IMR-90 (cell line): Measurements from ENCODE around the gene HPS6. TPM values are rescaled to one million over a fixed set of nuclear protein-coding genes. Genes with fewer than 3 reads are reported as not detected.
A peak's percentile ranks its signal among the peaks of the same experiment; 100 is the strongest.

Source experiments
- ATAC-seq: fragments of 200-7000 bp; cut with Tn5 transposase; 2 replicates; pipeline ENCODE4 v1.9.1; 2020; ENCODE audit warnings: low read depth, mild to moderate bottlenecking, moderate library complexity
- BruUV-seq: library from RNA; stranded (reverse); fragments of 400-500 nt; replicated peaks from 2 replicates; lab custom pipeline; 2021; lab: Mats Ljungman, UMichigan
- CTCF ChIA-PET: fragments of 300-600 bp; formaldehyde crosslinking; extraction: SDS; loops from one replicate; lab custom pipeline; 2021; ENCODE audit warnings: antibody characterized with exemption; lab: Yijun Ruan, JAX
- POLR2A ChIA-PET: fragments of 300-600 bp; sonication (Branson Sonifier 250); formaldehyde crosslinking; loops from one replicate; lab custom pipeline; 2022; ENCODE audit warnings: antibody characterized with exemption; ENCODE audit not compliant: unreplicated experiment; lab: Charles Lee
- DNase-seq: peaks from one replicate; pipeline ENCODE4 v3.0.0; 2013
- H2AFZ ChIP-seq: replicated peaks from 2 replicates; pipeline ENCODE3; 2013; ENCODE audit warnings: low read length, mild to moderate bottlenecking; ENCODE audit not compliant: poor library complexity
- H2AK5ac ChIP-seq: 2 replicates; pipeline ENCODE4 v1.6.1; 2013; ENCODE audit warnings: low read depth, low read length, inconsistent platforms
- H2AK9ac ChIP-seq: replicated peaks from 2 replicates; pipeline ENCODE3; 2013; ENCODE audit warnings: mild to moderate bottlenecking, low read depth, low read length, moderate library complexity; ENCODE audit not compliant: poor library complexity
- H2BK120ac ChIP-seq: 2 replicates; pipeline ENCODE4 v1.6.1; 2013; ENCODE audit warnings: low read depth, low read length, inconsistent platforms
- H2BK15ac ChIP-seq: 3 replicates; pipeline ENCODE4 v1.6.1; 2013; ENCODE audit warnings: low read depth, low read length, inconsistent platforms
- H2BK20ac ChIP-seq: 2 replicates; pipeline ENCODE4 v1.6.1; 2013; ENCODE audit warnings: low read depth, mild to moderate bottlenecking, inconsistent platforms, low read length, moderate library complexity
- H2BK5ac ChIP-seq: 2 replicates; pipeline ENCODE4 v1.6.1; 2013; ENCODE audit warnings: mild to moderate bottlenecking, low read depth, low read length, inconsistent platforms; ENCODE audit not compliant: poor library complexity, severe bottlenecking
- H3K14ac ChIP-seq: replicated peaks from 2 replicates; pipeline ENCODE4 v1.6.1; 2013; ENCODE audit warnings: low read depth, low read length, inconsistent platforms
- H3K18ac ChIP-seq: 2 replicates; pipeline ENCODE4 v1.6.1; 2013; ENCODE audit warnings: low read depth, low read length, control low read depth
- H3K23ac ChIP-seq: 2 replicates; pipeline ENCODE4 v1.6.1; 2013; ENCODE audit warnings: low read depth, low read length, inconsistent platforms
- H3K27ac ChIP-seq: 2 replicates; pipeline ENCODE4 v1.5.1; 2013; ENCODE audit warnings: mild to moderate bottlenecking, control low read depth, low read length; ENCODE audit not compliant: insufficient read depth
- H3K27me3 ChIP-seq: 2 replicates; pipeline ENCODE4 v1.6.1; 2013; ENCODE audit warnings: low read length; ENCODE audit not compliant: control insufficient read depth, insufficient read depth
- H3K36me3 ChIP-seq: 2 replicates; pipeline ENCODE4 v1.6.1; 2013; ENCODE audit warnings: low read length, mixed read lengths; ENCODE audit not compliant: control insufficient read depth, insufficient read depth
- H3K4ac ChIP-seq: 2 replicates; pipeline ENCODE4 v1.6.1; 2013; ENCODE audit warnings: low read depth, low read length, inconsistent platforms
- H3K4me1 ChIP-seq: 2 replicates; pipeline ENCODE4 v1.6.1; 2013; ENCODE audit warnings: low read length, mixed read lengths; ENCODE audit not compliant: control insufficient read depth, insufficient read depth
- H3K4me2 ChIP-seq: 2 replicates; pipeline ENCODE4 v1.6.1; 2013; ENCODE audit warnings: low read depth, mild to moderate bottlenecking, control low read depth, low read length, moderate library complexity
- H3K4me3 ChIP-seq: 2 replicates; pipeline ENCODE4 v1.5.1; 2013; ENCODE audit warnings: low read depth, mild to moderate bottlenecking, control low read depth, low read length, moderate library complexity; ENCODE audit not compliant: insufficient read depth
- H3K56ac ChIP-seq: 2 replicates; pipeline ENCODE4 v1.6.1; 2013; ENCODE audit warnings: low read length, inconsistent platforms; ENCODE audit not compliant: insufficient read depth; ENCODE audit errors: extremely low read depth
- H3K79me1 ChIP-seq, 2 experiments: 2 replicates each; pipeline ENCODE4 v1.6.1; 2013; ENCODE audit warnings: low read length in 2 of 2, inconsistent platforms in 1 of 2, low read depth in 1 of 2
- H3K9ac ChIP-seq: 2 replicates; pipeline ENCODE4 v1.6.1; 2013; ENCODE audit warnings: low read depth, low read length, control low read depth
- H3K9me1 ChIP-seq: 2 replicates; pipeline ENCODE4 v1.6.1; 2013; ENCODE audit warnings: low read length, inconsistent platforms; ENCODE audit not compliant: insufficient read depth
- H3K9me3 ChIP-seq: 2 replicates; pipeline ENCODE4 v1.6.1; 2013; ENCODE audit warnings: low read length; ENCODE audit not compliant: control insufficient read depth, insufficient read depth
- H4K20me1 ChIP-seq: 2 replicates; pipeline ENCODE4 v1.6.1; 2013; ENCODE audit warnings: low read length, inconsistent platforms; ENCODE audit not compliant: insufficient read depth
- H4K5ac ChIP-seq: 2 replicates; pipeline ENCODE4 v1.6.1; 2013; ENCODE audit warnings: mild to moderate bottlenecking, low read depth, low read length, control low read depth
- H4K8ac ChIP-seq, 2 experiments: 2 replicates each; pipeline ENCODE4 v1.6.1; 2013; ENCODE audit warnings: low read depth in 2 of 2, low read length in 2 of 2, control low read depth in 1 of 2, inconsistent platforms in 1 of 2
- H4K91ac ChIP-seq: 2 replicates; pipeline ENCODE4 v1.6.1; 2013; ENCODE audit warnings: low read depth, low read length, inconsistent platforms; ENCODE audit not compliant: insufficient read depth
- MXI1 ChIP-seq: IDR thresholded peaks from 2 replicates; pipeline ENCODE4 v1.6.1; 2012; ENCODE audit warnings: low read depth, mild to moderate bottlenecking, low read length, moderate library complexity, borderline replicate concordance
- NFE2L2 ChIP-seq: fragments of 150-350 bp; IDR thresholded peaks from 2 replicates; pipeline ENCODE4 v1.6.1; 2016; ENCODE audit warnings: low read depth, mild to moderate bottlenecking, low read length
- RAD21 ChIP-seq: IDR thresholded peaks from 2 replicates; pipeline ENCODE4 v1.6.1; 2012; ENCODE audit warnings: low read length, improper control_type of control experiment
- WGBS, 2 experiments: methylation state at CpG; one replicate each; pipeline versions ENCODE4 v1.1.5 to v1.1.7; 2013; ENCODE audit warnings: missing lambda C conversion rate in 2 of 2; ENCODE audit not compliant: insufficient read length in 1 of 2; ENCODE audit errors: extremely low coverage in 2 of 2; 5-methylcytosine and 5-hydroxymethylcytosine counted together
- dilution Hi-C: fragments of 300-500 bp; cut with HindIII; formaldehyde crosslinking; loops from one replicate; pipeline ENCODE4 v1.14.3; 2018; ENCODE audit warnings: low sequenced_read_pairs; ENCODE audit not compliant: unreplicated experiment
- in situ Hi-C: fragments of 300-500 bp; cut with MboI; formaldehyde crosslinking; loops from 3 replicates; pipeline ENCODE4 v1.14.3; 2019; ENCODE audit warnings: low sequenced_read_pairs, inconsistent platforms, mixed read lengths
- intact Hi-C: fragments of 100-400 bp; cut with micrococcal nuclease; formaldehyde crosslinking; loops from 2 replicates; pipeline ENCODE4 v1.10.0; 2022
- polyA plus RNA-seq, 3 experiments: library from polyadenylated mRNA; depleted of rRNA; stranded (reverse); fragments of >200 nt; gene quantifications; 2 replicates each; pipeline ENCODE4 v1.2.3, GENCODE V29; 2012; ENCODE audit warnings: low replicate concordance in 1 of 3
- total RNA-seq: library from RNA; depleted of rRNA; stranded (reverse); fragments of >200 nt; gene quantifications from 2 replicates; pipeline ENCODE4 v1.2.3, GENCODE V29; 2012
- TF ChIP-seq, protein P1 (sequence below): conservative IDR thresholded peaks from 2 replicates; pipeline ENCODE4 v1.5.1; 2012; ENCODE audit warnings: mild to moderate bottlenecking, low read depth, low read length, improper control_type of control experiment
- TF ChIP-seq, protein P2 (sequence below): fragments of 150-350 bp; IDR thresholded peaks from 2 replicates; pipeline ENCODE4 v1.6.1; 2016; ENCODE audit warnings: low read depth, mild to moderate bottlenecking, low read length, moderate library complexity, borderline replicate concordance
- TF ChIP-seq, protein P3 (sequence below): fragments of 150-350 bp; IDR thresholded peaks from 2 replicates; pipeline ENCODE4 v1.6.1; 2017; ENCODE audit warnings: mild to moderate bottlenecking, antibody characterized with exemption, low read length, low read depth

Gene HPS6
- total and polyA plus RNA-seq, 2 of the 4 experiments (the other 2 are of a cell fraction): 10.5 to 23.1 TPM

DNA sequence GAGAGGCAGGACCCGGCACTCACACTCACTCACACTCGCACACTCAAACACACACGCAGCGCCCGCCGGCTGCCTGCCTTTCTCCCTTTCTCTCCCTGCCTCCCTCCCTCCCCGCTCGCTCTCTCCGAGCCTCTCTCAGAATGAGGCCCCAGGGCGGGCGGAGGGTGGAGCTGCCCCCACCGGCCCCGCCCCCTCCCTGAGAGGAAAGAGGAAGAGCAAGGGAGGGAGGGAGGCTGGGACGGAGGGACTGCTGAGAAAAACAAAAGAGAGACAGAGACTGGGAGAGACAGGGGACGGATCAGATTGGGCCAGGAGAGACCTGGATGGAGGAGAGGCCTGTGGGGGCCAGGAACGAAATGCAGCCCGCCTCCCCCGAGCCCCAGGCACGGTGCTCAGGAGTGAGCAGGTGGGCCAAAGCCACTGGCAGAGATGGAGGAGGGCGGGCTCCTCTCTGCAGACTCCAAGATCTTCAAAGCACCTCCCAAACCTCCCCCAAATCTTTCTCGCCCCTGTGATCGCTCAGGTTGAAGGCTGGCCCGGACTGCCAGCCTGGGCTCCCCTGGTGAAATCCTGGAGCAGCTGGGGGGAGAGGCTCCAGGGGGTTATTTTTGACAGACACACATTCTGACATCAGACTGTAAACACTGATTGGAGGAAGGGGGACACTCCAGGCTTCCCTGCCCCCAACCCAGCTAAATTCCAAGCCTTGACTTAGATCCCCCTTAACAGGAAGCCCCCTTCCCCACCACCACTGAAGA, 49.9 kb downstream of the HPS6 start (continued):
- TF ChIP-seq, protein P1, sequence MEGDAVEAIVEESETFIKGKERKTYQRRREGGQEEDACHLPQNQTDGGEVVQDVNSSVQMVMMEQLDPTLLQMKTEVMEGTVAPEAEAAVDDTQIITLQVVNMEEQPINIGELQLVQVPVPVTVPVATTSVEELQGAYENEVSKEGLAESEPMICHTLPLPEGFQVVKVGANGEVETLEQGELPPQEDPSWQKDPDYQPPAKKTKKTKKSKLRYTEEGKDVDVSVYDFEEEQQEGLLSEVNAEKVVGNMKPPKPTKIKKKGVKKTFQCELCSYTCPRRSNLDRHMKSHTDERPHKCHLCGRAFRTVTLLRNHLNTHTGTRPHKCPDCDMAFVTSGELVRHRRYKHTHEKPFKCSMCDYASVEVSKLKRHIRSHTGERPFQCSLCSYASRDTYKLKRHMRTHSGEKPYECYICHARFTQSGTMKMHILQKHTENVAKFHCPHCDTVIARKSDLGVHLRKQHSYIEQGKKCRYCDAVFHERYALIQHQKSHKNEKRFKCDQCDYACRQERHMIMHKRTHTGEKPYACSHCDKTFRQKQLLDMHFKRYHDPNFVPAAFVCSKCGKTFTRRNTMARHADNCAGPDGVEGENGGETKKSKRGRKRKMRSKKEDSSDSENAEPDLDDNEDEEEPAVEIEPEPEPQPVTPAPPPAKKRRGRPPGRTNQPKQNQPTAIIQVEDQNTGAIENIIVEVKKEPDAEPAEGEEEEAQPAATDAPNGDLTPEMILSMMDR: no peak
- TF ChIP-seq RAD21: no peak

DNA sequence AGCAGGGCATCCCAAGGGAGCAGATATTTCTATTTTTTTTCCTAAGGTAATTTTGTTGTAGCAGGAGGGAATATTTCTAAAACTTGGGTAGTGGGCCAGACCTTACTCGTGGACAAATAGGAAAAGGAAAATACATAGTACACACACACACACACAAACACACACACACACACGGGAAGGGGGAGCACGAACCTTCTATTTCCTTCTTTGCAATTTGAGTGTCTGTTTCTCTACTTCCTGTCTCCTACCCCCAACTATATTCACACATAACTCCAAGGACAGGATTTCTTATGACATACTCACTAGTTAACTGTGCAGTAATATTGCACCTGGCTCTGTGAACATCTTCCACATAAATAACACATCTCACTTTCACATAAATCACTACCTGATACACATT, 50.6 kb downstream of the HPS6 start:
- TF ChIP-seq MXI1 (no peak), NFE2L2 (no peak)
- TF ChIP-seq, protein P2, sequence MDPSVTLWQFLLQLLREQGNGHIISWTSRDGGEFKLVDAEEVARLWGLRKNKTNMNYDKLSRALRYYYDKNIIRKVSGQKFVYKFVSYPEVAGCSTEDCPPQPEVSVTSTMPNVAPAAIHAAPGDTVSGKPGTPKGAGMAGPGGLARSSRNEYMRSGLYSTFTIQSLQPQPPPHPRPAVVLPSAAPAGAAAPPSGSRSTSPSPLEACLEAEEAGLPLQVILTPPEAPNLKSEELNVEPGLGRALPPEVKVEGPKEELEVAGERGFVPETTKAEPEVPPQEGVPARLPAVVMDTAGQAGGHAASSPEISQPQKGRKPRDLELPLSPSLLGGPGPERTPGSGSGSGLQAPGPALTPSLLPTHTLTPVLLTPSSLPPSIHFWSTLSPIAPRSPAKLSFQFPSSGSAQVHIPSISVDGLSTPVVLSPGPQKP: no peak
- TF ChIP-seq, protein P3, sequence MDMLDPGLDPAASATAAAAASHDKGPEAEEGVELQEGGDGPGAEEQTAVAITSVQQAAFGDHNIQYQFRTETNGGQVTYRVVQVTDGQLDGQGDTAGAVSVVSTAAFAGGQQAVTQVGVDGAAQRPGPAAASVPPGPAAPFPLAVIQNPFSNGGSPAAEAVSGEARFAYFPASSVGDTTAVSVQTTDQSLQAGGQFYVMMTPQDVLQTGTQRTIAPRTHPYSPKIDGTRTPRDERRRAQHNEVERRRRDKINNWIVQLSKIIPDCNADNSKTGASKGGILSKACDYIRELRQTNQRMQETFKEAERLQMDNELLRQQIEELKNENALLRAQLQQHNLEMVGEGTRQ: no peak
- TF ChIP-seq, protein P1: no peak
- Histone ChIP-seq H3K23ac (peak overlapping the region; percentile 58; the same call in 1 of the 2 replicates), H2AK9ac (peak overlapping the region; percentile 97), H3K27me3 (no peaks in the 10 kb centered on the region), H2BK15ac (no peak overlapping the region), H2BK5ac (peak overlapping the region; percentile 92), H4K91ac (0 out of 2 replicates have a peak overlapping the region, but pooled peaks have one; percentile 71), H3K4ac (peak overlapping the region; percentile 82; the same call in 1 of the 2 replicates), H3K9ac (peak overlapping the region; percentile 86; the same call in 1 of the 2 replicates), H2BK20ac (no peak overlapping the region), H3K9me3 (no peaks in the 10 kb centered on the region), H3K79me1 (peaks cover 18 to 76% of the 10 kb centered on the region in 2 experiments; a peak in 3 of 4 replicates), H4K20me1 (peaks cover 52% of the 10 kb centered on the region), H2AFZ (no peak overlapping the region), H3K36me3 (peaks cover 11% of the 10 kb centered on the region), H3K4me3 (no peak overlapping the region), H4K8ac (peak overlapping the region in 1 of 2 experiments; percentile 92; a peak in 1 of 4 replicates), H3K4me1 (peaks cover 36% of the 10 kb centered on the region), H2BK120ac (no peak overlapping the region), H3K27ac (peak overlapping the region; percentile 85; the same call in 1 of the 2 replicates), H3K14ac (peak overlapping the region; percentile 59; the same call in 1 of the 2 replicates), H3K4me2 (peak overlapping the region; percentile 94), H3K9me1 (peaks cover 24% of the 10 kb centered on the region), H2AK5ac (peak overlapping the region; percentile 11; the same call in 1 of the 2 replicates), H3K56ac (no peak overlapping the region), H4K5ac (peak overlapping the region; percentile 83; the same call in 1 of the 2 replicates), H3K18ac (peak overlapping the region; percentile 5; the same call in 1 of the 2 replicates)
- CTCF ChIA-PET: no interaction called here
- intact Hi-C loops (no loop called here), in situ Hi-C loops (no loop called here), dilution Hi-C loops (no loop called here)
- no CpG with 5 or more reads among the region's 3 CpGs for WGBS, 2 experiments
- POLR2A ChIA-PET: no interaction called here
- BruUV-seq: no TSS peak
- DNase-seq (peak; percentile 24), ATAC-seq (no peak)
